Upper lobe of left lung (tissue), 6 donors: ENCODE measurements around the gene TOMM6. TPM values are rescaled to one million over a fixed set of nuclear protein-coding genes. Genes with fewer than 3 reads are reported as not detected.

ENCODE experiments used
- ATAC-seq, 2 donors: fragments of 200-7000 bp; cut with Tn5 transposase; one replicate each; pipeline ENCODE4 v1.9.1; 2022; ENCODE audit warnings: mild to moderate bottlenecking in 2 of 2, moderate library complexity in 2 of 2; ENCODE audit not compliant: low FRiP score in 2 of 2
- DNase-seq, 2 donors: peaks; one replicate each; pipeline ENCODE4 v3.0.0-alpha.2; 2019 to 2020
- H3K27ac ChIP-seq, 4 donors: fragments of 200-600 bp; sonication (generic); one replicate each; pipeline ENCODE4 v1.5.1; 2016 to 2019
- H3K27me3 ChIP-seq, 4 donors: fragments of 200-600 bp; sonication (generic); one replicate each; pipeline ENCODE4 v1.5.1; 2017 to 2019
- H3K36me3 ChIP-seq, 4 donors: fragments of 200-600 bp; sonication (generic); one replicate each; pipeline ENCODE4 v1.5.1; 2016 to 2019
- H3K4me1 ChIP-seq, 4 donors: fragments of 200-600 bp; sonication (generic); one replicate each; pipeline ENCODE4 v1.5.1; 2018 to 2019
- H3K4me3 ChIP-seq, 4 donors: fragments of 200-600 bp; sonication (generic); one replicate each; pipeline ENCODE4 v1.5.1; 2017 to 2019; ENCODE audit warnings: mild to moderate bottlenecking in 2 of 4, moderate library complexity in 1 of 4
- H3K9me3 ChIP-seq, 4 donors: fragments of 200-600 bp; sonication (generic); one replicate each; pipeline ENCODE4 v1.5.1; 2018 to 2019
- CTCF ChIP-seq, 6 experiments: fragments of 450-650 bp in 4 of 6; fragments of 200-600 bp in 2 of 6; sonication (generic) in 2 of 6; IDR thresholded peaks; one replicate each; pipeline ENCODE4 v1.5.1; 2016 to 2019; ENCODE audit warnings: antibody characterized with exemption in 6 of 6
- EP300 ChIP-seq, 4 donors: sonication (generic); formaldehyde crosslinking; IDR thresholded peaks; one replicate each; pipeline ENCODE4 v1.5.1; 2017; ENCODE audit warnings: antibody characterized with exemption in 4 of 4, control low read depth in 2 of 4
- POLR2A ChIP-seq, 4 donors: fragments of 450-650 bp; IDR thresholded peaks; one replicate each; pipeline ENCODE4 v1.5.1; 2016 to 2017; ENCODE audit warnings: antibody characterized with exemption in 4 of 4, mild to moderate bottlenecking in 2 of 4
- POLR2AphosphoS5 ChIP-seq, 2 donors: sonication (generic); formaldehyde crosslinking; IDR thresholded peaks; one replicate each; pipeline ENCODE4 v1.5.1; 2017; ENCODE audit warnings: antibody characterized with exemption in 2 of 2
- WGBS, 2 donors: methylation state at CpG; one replicate each; pipeline ENCODE4 v1.1.5; 2017 to 2018; 5-methylcytosine and 5-hydroxymethylcytosine counted together
- total RNA-seq, 6 donors: library from RNA; depleted of rRNA in 4 of 6; stranded (reverse); fragments of >200 nt in 4 of 6; gene quantifications; one replicate each; pipeline versions ENCODE4 v1.1.0 to v1.2.1, GENCODE V29; 2016 to 2021
- donor health status: DM: no; HTN: no; CAD: no; lungs with moderate emphysema.
- donor health status: DM: no; HTN: yes; CAD: no; lungs with severe emphysema.

The TOMM6 gene
- total RNA-seq, 6 donors from 2014 or later: 7.3 to 169 (median 96.9) TPM

DNA sequence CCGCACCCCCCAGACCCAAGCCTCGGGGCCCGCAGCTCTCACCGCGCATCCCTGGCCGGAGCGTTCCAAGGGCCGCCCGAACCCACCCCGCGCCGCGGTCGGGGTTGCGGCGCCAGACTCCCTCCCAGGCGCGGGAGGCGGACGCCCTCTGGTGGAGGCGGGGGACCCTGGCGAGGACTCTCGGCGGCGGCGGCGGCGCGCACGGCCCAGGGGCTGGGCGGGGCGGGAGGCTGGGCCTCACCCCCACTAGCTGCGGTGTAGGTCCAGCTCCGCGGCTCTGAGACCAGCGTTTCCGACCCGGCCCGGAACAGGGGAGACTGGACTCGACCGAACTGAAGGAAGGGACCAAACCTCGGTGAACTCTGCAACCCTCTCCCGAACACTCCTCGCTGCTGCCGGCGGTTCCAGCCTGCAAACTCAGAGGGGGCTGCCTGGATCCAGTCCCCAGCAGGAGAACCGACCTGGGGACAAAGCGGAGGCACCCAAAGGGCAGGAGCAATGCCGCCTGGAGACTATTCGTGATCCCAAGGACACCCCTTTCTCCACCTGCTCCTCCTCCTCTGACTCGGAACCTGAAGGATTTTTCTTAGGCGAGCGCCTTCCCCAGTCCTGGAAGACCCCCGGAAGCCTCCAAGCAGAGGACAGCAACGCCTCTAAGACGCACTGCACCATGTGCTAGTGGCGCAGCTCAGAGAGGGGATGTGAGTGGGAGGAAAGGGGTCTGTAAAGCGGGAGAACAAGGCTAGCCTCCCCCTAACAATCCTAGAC is 859 bp upstream of the TOMM6 start:
- ATAC-seq: peak; percentile 95

GRCh38 chr6:41789390-41789724 is 1.9 kb downstream of the TOMM6 start:
- 67 to 76% methylated on average over 3 of the region's 3 CpGs for WGBS, 2 donors
- no peak for DNase-seq
- Histone ChIP-seq H3K4me1 (peaks cover 31 to 44% (median 40%) of the 10 kb centered on the region in 4 donors), H3K4me3 (no peak overlapping the region), H3K27me3 (no peaks in the 10 kb centered on the region), H3K9me3 (no peaks in the 10 kb centered on the region), H3K27ac (no peak overlapping the region), H3K36me3 (peaks cover 5 to 36% (median 20%) of the 10 kb centered on the region in 4 donors)
- ATAC-seq: no peak
- TF ChIP-seq CTCF (IDR thresholded peaks at IDR 0.05) (no peak), EP300 (IDR thresholded peaks at IDR 0.05) (no peak), POLR2A (IDR thresholded peaks at IDR 0.05) (no peak), POLR2AphosphoS5 (IDR thresholded peaks at IDR 0.05) (no peak)

More for the DNA sequence above, 859 bp upstream of the TOMM6 start:
- DNase-seq: peak; percentile 92 to 98
- H3K9me3 ChIP-seq: no peaks in the 10 kb centered on the region
- no peaks in the 10 kb centered on the region for H3K27me3 ChIP-seq
- H3K4me1 ChIP-seq: peaks cover 45 to 71% (median 49%) of the 10 kb centered on the region in 4 donors
- H3K36me3 ChIP-seq: peaks cover 5 to 30% (median 14%) of the 10 kb centered on the region in 4 donors
- peak overlapping the region; percentile 86 to 97 (median 94) for H3K27ac ChIP-seq
- WGBS, 2 donors: 0 to 1% methylated on average over 18 to 33 of the region's 58 CpGs
- peak overlapping the region; percentile 64 to 84 (median 80) for H3K4me3 ChIP-seq
- TF ChIP-seq CTCF (IDR thresholded peaks at IDR 0.05): peak; percentile 87 to 97 (median 93)
- peak in 2 of 4 donors; percentile 20 to 54 for TF ChIP-seq POLR2A (IDR thresholded peaks at IDR 0.05)
- TF ChIP-seq POLR2AphosphoS5 (IDR thresholded peaks at IDR 0.05): peak; percentile 42 to 58
- no peak for TF ChIP-seq EP300 (IDR thresholded peaks at IDR 0.05)

GRCh38 chr6:41790045-41790444 is 2.6 kb downstream of the TOMM6 start:
- WGBS, 2 donors: 100% methylated on average over 1 of the region's 1 CpG
- TF ChIP-seq POLR2A (IDR thresholded peaks at IDR 0.05) (no peak), CTCF (IDR thresholded peaks at IDR 0.05) (no peak), EP300 (IDR thresholded peaks at IDR 0.05) (no peak), POLR2AphosphoS5 (IDR thresholded peaks at IDR 0.05) (no peak)
- H3K27me3 ChIP-seq: no peaks in the 10 kb centered on the region
- no peak overlapping the region for H3K27ac ChIP-seq
- DNase-seq: no peak
- H3K9me3 ChIP-seq: no peaks in the 10 kb centered on the region
- peaks cover 24 to 37% (median 33%) of the 10 kb centered on the region in 4 donors for H3K4me1 ChIP-seq
- no peak for ATAC-seq
- no peak overlapping the region for H3K4me3 ChIP-seq
- H3K36me3 ChIP-seq: peaks cover 5 to 43% (median 21%) of the 10 kb centered on the region in 4 donors

DNA sequence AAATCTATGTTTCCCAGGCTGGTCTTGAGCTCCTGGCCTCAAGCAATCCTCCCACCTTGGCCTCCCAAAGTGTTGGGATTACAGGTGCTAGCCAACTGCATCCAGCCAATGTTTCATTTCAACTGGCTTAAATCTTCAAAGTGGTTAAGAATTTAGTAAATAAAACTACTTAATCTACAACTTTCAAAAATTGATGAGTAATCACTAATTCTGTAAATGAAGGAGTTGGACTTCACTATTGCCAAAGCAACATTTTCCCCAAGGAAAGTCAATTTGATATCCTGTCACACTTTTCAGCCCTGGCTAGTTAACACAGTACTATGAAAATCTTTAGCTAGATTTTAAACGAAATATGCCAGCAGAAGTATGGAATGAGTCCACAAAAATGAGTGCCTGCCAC is 3.8 kb downstream of the TOMM6 start:
- peaks cover 5 to 55% (median 26%) of the 10 kb centered on the region in 4 donors for H3K36me3 ChIP-seq
- H3K9me3 ChIP-seq: no peaks in the 10 kb centered on the region
- H3K4me3 ChIP-seq: no peak overlapping the region
- H3K27ac ChIP-seq: no peak overlapping the region
- 83 to 84% methylated on average over 1 of the region's 1 CpG for WGBS, 2 donors
- no peaks in the 10 kb centered on the region for H3K27me3 ChIP-seq
- peaks cover 12 to 24% (median 21%) of the 10 kb centered on the region in 4 donors for H3K4me1 ChIP-seq
- DNase-seq (no peak), ATAC-seq (no peak)
- TF ChIP-seq POLR2AphosphoS5 (IDR thresholded peaks at IDR 0.05) (no peak), EP300 (IDR thresholded peaks at IDR 0.05) (no peak), POLR2A (IDR thresholded peaks at IDR 0.05) (no peak), CTCF (IDR thresholded peaks at IDR 0.05) (no peak)
